ENCODE data around the gene SLC7A1.

The SLC7A1 gene

DNA sequence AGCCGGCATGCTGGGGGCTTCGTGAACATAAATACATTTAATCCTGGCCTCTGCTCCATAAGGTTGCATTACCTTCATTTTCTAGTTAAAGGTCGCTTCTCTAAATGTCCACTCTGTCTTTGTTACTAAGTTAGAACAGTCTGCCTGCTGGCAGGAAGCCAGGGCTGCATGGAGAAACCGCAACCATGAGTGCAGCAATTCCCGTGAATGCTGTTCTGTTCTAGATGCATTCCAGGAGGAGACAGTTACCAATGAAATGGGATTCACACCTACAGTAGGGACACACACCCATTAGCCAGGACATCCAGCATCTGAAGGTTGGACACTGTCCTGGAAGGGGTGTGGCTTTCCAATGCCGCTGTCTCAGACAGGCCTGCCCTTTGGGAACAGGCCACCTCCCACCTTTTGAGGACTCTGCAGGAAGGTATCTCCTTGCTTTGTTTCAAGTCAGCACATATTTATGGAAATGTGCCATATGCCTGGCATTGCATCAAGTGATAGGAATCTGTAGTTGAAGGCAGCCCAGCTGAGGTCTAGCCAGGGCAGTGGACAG is 129.7 kb downstream of the SLC7A1 start:
- no peak for ATAC-seq
- no peaks in the 10 kb centered on the region for H3K9me3 Mint-ChIP-seq
- no peak for DNase-seq

DNA sequence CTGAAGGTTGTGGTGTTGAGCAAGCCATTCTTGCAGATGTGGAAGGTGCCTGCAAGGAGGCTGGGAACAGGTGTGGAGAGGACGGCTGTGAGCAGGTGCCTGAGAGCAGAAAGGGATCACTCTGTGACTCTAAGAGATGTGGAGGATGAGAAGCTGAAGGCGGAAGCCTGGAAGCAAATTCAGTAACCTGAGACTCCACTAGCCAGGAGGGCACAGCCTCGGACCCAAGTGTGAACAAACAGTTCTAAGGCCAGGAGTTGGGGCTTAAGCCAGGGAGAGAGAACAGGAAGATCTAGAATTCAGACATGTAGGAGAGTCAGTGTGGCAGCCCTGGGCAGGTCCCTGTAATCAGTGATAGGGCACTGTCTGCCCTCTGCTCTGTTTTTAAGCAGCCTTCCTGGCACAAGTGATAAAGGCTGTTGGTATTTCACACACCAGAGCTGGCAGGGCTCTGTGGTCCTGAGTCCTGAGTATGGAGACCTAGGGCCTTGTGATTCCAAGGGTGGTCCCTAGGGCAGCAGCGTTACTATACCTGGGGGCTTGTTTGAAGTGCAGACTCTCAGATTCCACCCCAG is 131.3 kb downstream of the SLC7A1 start:
- DNase-seq (no peak), ATAC-seq (no peak)
- Mint-ChIP-seq H3K4me1 (no peaks in the 10 kb centered on the region), H3K27me3 (no peaks in the 10 kb centered on the region), H3K27ac (no peak overlapping the region), H3K4me3 (no peak overlapping the region), H3K9me3 (no peaks in the 10 kb centered on the region)

More for the DNA sequence above, 129.7 kb downstream of the SLC7A1 start:
- H3K27ac Mint-ChIP-seq = no peak overlapping the region
- no peaks in the 10 kb centered on the region for H3K4me1 Mint-ChIP-seq
- H3K27me3 Mint-ChIP-seq = no peaks in the 10 kb centered on the region
- H3K4me3 Mint-ChIP-seq = no peak overlapping the region

DNA sequence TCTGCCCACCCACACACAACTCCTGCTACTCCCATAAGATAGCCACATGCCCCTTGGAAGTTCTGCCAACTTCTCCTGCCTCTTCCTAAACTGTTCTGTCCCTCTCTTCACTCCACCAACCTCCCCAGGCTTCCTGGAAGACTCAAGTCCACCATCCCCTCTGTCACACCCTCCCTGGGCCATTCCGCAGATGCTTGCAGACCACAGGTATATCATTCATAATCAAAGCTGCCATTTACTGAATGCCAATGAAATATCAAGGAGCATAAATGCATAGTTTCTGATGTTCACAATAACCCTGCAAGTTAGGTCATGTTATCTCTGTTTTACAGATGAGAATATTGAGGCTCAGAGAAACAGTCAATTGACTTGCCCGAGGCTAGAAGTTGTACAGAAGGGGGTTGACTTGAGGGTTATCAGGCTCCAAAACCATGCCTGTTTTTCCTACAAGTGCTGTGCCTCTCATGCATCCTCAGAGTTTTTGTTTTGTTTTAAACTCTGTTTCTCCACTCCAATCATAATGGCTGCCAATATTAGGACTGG is 135.6 kb downstream of the SLC7A1 start:
- no peak for ATAC-seq
- peaks cover 7% of the 10 kb centered on the region for H3K27me3 Mint-ChIP-seq
- no peaks in the 10 kb centered on the region for H3K9me3 Mint-ChIP-seq
- no peaks in the 10 kb centered on the region for H3K4me1 Mint-ChIP-seq
- no peak for DNase-seq
- H3K4me3 Mint-ChIP-seq = no peak overlapping the region
- no peak overlapping the region for H3K27ac Mint-ChIP-seq

All from stimulated activated naive CD8-positive, alpha-beta T cell treated with anti-CD3 and anti-CD28 coated beads, Interleukin-15, amount 100 ng/mL, for 72 hours (primary cell).